ENCODE measurements around the gene TSGA10. TPM values are rescaled to one million over a fixed set of nuclear protein-coding genes. Genes with fewer than 3 reads are reported as not detected.
"Not testable (repeated sequence)": the region's sequence is repeated elsewhere in the genome, so short reads cannot be mapped to it uniquely, and the experiment has no call there.

TSGA10 gene
- total RNA-seq, 2 experiments from 2014 or later: 3.8 to 10.8 TPM

- intact Hi-C loops (cut with micrococcal nuclease; ENCODE audit: unreplicated experiment): no loop called here
- no peaks in the 10 kb centered on the region for H3K9me2 ChIP-seq (ENCODE audit: insufficient read depth, low read length)
- H3K4me3 ChIP-seq (ENCODE audit: low read depth, low read length, poor library complexity, severe bottlenecking): no peak overlapping the region
- BruUV-seq (replicated peaks): no TSS peak
- H3K36me3 ChIP-seq (ENCODE audit: insufficient read depth, low read length): peaks cover 37% of the 10 kb centered on the region
- no peak overlapping the region for H3K27ac ChIP-seq (ENCODE audit: low read depth, low read length, poor library complexity, severe bottlenecking)
- H3K4me2 ChIP-seq (ENCODE audit: low read length): no peak overlapping the region
- DNase-seq (ENCODE audit: low spot score): no peak
- no peaks in the 10 kb centered on the region for H3K79me2 ChIP-seq (ENCODE audit: insufficient read depth, low read depth, low read length)
- no peak for TF ChIP-seq EZH2phosphoT487 (IDR thresholded peaks at IDR 0.05; ENCODE audit: borderline replicate concordance, low read depth, low read length)
- TF ChIP-seq CTCF (conservative IDR thresholded peaks at IDR 0.05; ENCODE audit: low read length): no peak
- H4K20me1 ChIP-seq (ENCODE audit: insufficient read depth, low read length): no peaks in the 10 kb centered on the region
- POLR2A ChIA-PET: interaction anchor here (0.6 kb wide), 1 partner anchor 241 kb away, joined by 3 read pairs; no protein-coding TSS in a partner anchor
- H2AFZ ChIP-seq (ENCODE audit: low read length): no peak overlapping the region
- no peaks in the 10 kb centered on the region for H3K9me3 ChIP-seq (ENCODE audit: low read length)
- H3K4me1 ChIP-seq (ENCODE audit: insufficient read depth, low read length, poor library complexity, severe bottlenecking): no peaks in the 10 kb centered on the region
- CTCF ChIA-PET (ENCODE audit: unreplicated experiment): no interaction called here
These were observed 45.5 kb upstream of the TSGA10 start for GRCh38 chr2:99200076-99200800.

GRCh38 chr2:99198103-99198841, 43.5 kb upstream of the TSGA10 start:
- POLR2A ChIA-PET: no interaction called here
- H3K4me1 ChIP-seq (ENCODE audit: insufficient read depth, low read length, poor library complexity, severe bottlenecking): no peaks in the 10 kb centered on the region
- H3K79me2 ChIP-seq (ENCODE audit: insufficient read depth, low read depth, low read length): no peaks in the 10 kb centered on the region
- H2AFZ ChIP-seq (ENCODE audit: low read length): no peak overlapping the region
- H3K4me3 ChIP-seq (ENCODE audit: low read depth, low read length, poor library complexity, severe bottlenecking): no peak overlapping the region
- H3K9me2 ChIP-seq (ENCODE audit: insufficient read depth, low read length): no peaks in the 10 kb centered on the region
- BruUV-seq (replicated peaks): no TSS peak
- peaks cover 52% of the 10 kb centered on the region for H3K36me3 ChIP-seq (ENCODE audit: insufficient read depth, low read length)
- TF ChIP-seq EZH2phosphoT487 (IDR thresholded peaks at IDR 0.05; ENCODE audit: borderline replicate concordance, low read depth, low read length): no peak
- no peak overlapping the region for H3K27ac ChIP-seq (ENCODE audit: low read depth, low read length, poor library complexity, severe bottlenecking)
- no peaks in the 10 kb centered on the region for H4K20me1 ChIP-seq (ENCODE audit: insufficient read depth, low read length)
- H3K9me3 ChIP-seq (ENCODE audit: low read length): no peaks in the 10 kb centered on the region
- CTCF ChIA-PET (ENCODE audit: unreplicated experiment): no interaction called here
- DNase-seq (ENCODE audit: low spot score): no peak
- no peak overlapping the region for H3K4me2 ChIP-seq (ENCODE audit: low read length)
- intact Hi-C loops (cut with micrococcal nuclease; ENCODE audit: unreplicated experiment): no loop called here

GRCh38 chr2:99192364-99192763, 37.6 kb upstream of the TSGA10 start:
- H3K27ac ChIP-seq (ENCODE audit: low read depth, low read length, poor library complexity, severe bottlenecking); CTCF ChIA-PET (ENCODE audit: unreplicated experiment); H3K9me3 ChIP-seq (ENCODE audit: low read length); POLR2A ChIA-PET; DNase-seq (ENCODE audit: low spot score); intact Hi-C loops (cut with micrococcal nuclease; ENCODE audit: unreplicated experiment); BruUV-seq (replicated peaks); H2AFZ ChIP-seq (ENCODE audit: low read length); H3K79me2 ChIP-seq (ENCODE audit: insufficient read depth, low read depth, low read length); H3K4me1 ChIP-seq (ENCODE audit: insufficient read depth, low read length, poor library complexity, severe bottlenecking); H3K4me2 ChIP-seq (ENCODE audit: low read length); H4K20me1 ChIP-seq (ENCODE audit: insufficient read depth, low read length); H3K9me2 ChIP-seq (ENCODE audit: insufficient read depth, low read length); H3K4me3 ChIP-seq (ENCODE audit: low read depth, low read length, poor library complexity, severe bottlenecking): not testable (repeated sequence)
- peaks cover 88% of the 10 kb centered on the region for H3K36me3 ChIP-seq (ENCODE audit: insufficient read depth, low read length)

Measured in OCI-LY7 (cell line).